ENCODE measurements around the gene ZCRB1.

DNA sequence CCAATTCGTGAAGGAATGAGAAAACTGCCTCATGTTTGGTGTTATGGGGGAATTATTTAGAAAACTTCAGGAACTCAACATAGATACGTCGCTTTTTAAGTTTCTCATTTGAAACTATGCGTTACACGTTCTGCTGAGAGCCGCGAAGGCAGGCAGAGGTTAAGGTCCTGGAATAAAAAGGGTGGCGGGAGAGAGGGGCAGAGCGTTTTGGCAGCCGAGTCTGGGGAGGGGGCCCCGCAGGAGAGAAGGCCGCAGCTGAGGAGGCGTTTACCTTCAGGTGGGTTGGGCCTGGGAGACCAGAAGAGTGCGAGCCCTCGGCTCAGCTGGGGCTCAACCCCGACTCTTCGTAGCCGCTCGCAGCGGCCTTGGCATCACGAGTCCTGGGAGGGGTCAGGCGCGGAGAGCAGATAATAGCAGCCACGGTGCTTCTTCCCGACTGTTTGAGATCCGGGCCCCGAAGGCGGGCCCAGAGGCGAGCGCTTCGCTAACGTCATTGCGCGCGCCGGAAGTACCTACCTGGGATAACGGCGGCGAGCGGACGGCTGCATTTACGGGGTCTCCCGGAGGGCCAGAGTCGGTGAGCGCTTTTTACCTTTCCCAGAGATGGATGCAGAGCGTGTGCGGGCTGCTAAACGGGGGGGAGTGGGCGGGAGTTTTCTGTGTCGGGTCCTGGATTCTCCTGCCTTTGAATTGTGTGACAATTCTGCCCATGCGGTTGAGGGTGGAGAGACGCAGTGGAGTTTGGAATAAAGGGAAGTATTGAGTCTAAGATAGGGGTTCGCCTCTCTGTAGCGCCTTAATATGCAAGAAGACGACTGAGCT lies at the start of gene ZCRB1, which contains the start of gene PPHLN1:
- TF ChIP-seq CTCF (IDR thresholded peaks at IDR 0.05) (peak in 2 of 4 experiments; percentile 23 to 31), POLR2A (IDR thresholded peaks at IDR 0.05) (peak in 1 of 2 donors; percentile 62)
